DMS 273 treated with DMSO at 0.1 percent for 48 hours (cell line): ENCODE data around the gene ALOX15B.
"Not testable (repeated sequence)": the region's sequence is repeated elsewhere in the genome, so short reads cannot be mapped to it uniquely, and the experiment has no call there.

Source experiments
- DNase-seq: peaks from one replicate; lab custom pipeline; 2025; lab: John Stamatoyannopoulos, UW

The ALOX15B gene

DNA sequence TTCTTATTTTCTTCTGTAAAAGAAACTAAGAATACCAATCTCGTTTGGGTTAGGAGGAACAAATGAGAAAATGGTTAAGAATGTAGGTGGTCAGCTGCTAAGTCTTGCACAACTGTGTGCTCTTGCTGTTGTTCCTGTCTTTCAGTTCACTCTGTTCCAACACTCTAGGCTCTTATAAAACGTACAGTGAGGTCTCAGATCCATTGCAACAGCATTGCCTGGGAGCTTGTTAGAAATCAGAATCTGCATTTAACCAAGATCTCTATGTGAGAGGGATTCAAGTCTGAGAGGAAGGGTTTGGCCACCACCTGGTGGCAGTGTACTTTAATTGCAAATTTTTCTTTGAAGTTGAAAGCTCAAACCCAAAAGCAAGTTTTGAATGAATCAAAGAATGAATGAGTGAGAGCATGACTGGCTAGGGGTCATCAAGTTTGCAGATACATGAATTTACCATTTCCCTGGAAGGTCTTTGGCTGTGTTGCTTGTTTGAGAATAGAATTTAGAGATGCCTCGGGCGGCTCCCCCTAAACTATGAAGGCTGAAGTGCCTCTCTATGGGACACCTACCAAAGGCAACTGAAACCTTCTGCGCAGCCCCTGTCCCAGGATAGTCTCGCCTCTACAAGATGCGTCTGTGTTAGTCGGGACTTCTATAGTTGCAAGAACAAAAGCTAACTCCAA lies 2.5 kb downstream of the ALOX15B start:
- no peak for DNase-seq

DNA sequence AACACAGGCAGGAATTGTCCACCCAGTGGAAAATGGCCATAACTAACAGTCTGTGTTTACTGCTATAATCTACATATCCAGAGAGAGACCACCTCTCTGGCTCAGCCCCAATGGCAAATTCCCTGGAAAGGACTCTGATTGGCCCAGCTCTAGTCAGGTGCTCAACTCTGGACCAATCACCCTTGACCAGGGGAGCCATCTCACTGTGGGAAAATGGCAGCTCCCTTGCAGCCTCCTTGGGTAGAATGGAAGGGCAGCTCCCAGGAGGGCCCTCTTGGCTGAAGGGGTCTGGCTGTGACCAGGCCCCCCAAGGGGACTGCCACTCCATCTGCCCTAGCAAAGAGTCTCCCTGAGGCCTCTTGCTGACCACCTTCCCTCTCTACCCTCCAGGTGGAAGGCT lies 3.1 kb downstream of the ALOX15B start:
- DNase-seq = no peak

DNA sequence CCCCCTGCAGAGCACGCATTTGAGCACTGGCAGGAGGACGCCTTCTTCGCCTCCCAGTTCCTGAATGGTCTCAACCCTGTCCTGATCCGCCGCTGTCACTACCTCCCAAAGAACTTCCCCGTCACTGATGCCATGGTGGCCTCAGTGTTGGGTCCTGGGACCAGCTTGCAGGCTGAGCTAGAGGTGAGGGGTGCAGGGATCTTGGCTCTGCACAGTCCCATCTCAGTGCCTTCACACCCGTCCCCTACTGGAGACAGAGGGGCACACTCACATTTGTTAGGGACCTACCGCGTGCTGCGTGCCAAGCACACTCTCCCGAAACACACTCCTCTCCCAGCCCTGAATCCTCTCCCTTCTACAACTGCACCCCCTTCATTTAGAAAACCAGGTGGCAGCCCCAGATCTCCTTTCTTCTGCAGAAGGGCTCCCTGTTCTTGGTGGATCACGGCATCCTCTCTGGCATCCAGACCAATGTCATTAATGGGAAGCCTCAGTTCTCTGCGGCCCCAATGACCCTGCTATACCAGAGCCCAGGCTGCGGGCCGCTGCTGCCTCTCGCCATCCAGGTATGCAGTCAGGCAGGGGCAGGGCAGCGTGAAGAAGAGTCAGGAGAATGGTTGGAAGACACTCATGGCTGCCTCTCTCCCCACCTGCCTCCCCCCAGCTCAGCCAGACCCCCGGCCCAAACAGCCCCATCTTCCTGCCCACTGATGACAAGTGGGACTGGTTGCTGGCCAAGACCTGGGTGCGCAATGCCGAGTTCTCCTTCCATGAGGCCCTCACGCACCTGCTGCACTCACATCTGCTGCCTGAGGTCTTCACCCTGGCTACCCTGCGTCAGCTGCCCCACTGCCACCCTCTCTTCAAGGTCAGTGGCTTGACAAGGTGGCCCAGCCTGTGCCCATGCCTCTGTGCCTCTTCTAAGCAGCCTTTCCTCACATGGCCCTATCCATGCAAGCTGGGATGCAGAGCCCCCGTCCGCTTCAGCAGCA lies 6.3 kb downstream of the ALOX15B start:
- no peak for DNase-seq

DNA sequence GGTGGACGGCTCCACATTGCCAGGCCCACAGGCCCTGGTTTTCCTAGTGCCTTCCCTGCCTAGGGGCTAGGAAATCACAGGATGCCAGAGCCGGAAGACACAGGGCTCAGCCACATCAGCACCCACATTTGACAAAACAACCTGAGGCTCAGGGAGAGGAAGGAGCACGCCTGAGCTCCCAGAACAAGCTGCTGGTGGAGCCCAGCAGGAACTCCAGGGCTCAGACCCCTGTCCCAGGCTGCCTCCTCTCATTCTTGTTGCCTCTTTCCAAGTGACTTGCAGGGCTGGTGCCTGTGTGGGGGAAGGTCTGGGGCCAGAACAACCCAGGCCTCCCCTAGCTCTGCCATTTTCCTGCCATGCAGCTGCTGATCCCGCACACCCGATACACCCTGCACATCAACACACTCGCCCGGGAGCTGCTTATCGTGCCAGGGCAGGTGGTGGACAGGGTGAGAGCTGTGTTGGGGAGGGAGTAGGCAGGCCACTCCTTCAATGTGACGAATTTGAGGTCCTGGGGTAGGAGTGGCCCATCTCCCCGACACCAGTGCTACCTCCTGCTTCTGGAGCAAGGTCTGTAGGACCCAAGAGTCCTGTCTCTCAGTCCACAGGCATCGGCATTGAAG lies 7.6 kb downstream of the ALOX15B start:
- no peak for DNase-seq

DNA sequence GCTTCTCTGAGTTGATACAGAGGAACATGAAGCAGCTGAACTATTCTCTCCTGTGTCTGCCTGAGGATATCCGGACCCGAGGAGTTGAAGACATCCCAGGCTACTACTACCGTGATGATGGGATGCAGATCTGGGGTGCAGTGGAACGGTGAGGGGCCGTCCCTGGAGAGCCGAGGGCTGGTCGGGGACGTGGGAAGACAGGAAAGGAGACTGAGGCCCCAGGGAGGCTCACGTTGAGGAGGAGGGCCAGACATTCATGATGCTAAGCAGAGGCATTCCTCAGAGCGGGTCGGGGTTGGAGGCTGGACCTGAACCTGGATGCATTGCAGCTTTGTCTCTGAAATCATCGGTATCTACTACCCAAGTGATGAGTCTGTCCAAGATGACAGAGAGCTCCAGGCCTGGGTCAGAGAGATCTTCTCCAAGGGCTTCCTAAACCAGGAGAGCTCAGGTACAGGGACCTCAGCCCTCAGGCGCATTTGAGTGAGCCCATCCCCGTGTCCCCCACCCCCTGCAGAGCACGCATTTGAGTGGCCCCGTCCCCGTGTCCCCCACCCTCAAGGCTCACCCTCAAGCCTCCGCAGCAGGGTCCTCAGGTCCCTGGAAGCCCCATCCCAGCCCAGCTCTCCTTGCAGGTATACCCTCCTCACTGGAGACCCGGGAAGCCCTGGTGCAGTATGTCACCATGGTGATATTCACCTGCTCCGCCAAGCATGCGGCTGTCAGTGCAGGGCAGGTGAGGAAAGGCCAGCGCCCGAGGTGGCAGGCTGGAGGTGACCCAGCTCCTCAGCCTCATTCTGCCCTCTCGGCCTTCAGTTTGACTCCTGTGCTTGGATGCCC lies 8.3 kb downstream of the ALOX15B start:
- no peak for DNase-seq

DNA sequence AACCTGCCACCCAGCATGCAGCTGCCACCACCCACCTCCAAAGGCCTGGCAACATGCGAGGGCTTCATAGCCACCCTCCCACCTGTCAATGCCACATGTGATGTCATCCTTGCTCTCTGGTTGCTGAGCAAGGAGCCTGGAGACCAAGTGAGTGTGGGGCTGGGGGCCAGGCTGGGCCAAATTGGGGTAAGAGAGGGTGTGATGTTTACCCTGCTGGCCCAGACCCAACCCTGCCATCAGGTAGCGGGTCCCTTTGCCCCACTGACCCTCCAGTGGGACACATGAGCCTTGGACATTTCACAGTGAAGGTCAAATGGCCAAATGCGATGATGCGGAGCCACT lies 8.9 kb downstream of the ALOX15B start:
- no peak for DNase-seq

DNA sequence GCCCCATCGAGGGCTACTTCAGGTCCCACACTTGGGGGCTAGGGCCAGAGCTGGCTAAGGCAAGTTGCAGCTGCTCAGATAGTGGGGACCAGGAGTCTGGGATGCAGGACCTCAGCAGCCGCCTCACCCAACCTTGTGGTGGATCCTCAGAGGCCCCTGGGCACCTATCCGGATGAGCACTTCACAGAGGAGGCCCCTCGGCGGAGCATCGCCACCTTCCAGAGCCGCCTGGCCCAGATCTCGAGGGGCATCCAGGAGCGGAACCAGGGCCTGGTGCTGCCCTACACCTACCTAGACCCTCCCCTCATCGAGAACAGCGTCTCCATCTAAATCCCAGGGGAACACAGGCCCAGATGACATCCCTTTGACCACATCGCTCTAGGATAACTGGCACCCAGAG lies 9.4 kb downstream of the ALOX15B start:
- no peak for DNase-seq

DNA sequence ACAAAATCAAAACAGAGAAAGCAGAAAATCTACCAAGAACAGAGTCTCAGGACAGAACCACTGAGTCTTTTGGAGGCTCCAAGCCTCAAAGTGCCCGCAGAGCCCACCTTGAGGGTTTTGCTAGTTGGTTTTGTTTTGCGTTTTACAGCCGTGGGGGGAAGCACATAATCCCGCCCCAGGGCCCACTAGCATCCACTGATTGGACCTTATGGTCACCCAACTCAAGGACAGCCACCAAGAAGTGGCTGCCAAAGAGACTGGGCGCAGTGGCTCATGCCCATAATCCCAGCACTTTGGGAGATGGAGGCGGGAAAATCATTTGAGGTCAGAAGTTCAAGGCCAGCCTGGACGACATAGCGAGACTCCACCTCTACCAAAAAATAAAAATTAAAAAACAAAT lies 9.9 kb downstream of the ALOX15B start:
- DNase-seq = no peak

DNA sequence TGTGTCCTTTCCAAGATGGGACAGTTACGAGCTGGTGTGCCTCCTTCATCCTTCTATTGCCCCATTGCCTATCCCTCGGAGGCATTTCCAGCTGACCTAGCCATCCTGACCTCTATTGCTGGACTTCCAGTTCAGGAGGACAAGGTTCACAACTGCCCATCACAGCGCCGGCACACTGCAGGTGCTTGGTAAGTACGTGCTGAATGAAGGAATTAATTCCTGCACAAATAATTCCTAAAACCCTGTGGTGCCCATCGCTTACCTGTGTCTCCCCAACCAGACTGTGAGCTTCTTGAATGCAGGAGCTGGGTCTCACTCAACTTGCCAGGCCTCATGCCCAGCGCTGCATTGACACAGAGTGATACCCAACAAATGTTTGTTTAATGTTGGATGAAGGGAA lies 13.0 kb downstream of the ALOX15B start:
- no peak for DNase-seq

DNA sequence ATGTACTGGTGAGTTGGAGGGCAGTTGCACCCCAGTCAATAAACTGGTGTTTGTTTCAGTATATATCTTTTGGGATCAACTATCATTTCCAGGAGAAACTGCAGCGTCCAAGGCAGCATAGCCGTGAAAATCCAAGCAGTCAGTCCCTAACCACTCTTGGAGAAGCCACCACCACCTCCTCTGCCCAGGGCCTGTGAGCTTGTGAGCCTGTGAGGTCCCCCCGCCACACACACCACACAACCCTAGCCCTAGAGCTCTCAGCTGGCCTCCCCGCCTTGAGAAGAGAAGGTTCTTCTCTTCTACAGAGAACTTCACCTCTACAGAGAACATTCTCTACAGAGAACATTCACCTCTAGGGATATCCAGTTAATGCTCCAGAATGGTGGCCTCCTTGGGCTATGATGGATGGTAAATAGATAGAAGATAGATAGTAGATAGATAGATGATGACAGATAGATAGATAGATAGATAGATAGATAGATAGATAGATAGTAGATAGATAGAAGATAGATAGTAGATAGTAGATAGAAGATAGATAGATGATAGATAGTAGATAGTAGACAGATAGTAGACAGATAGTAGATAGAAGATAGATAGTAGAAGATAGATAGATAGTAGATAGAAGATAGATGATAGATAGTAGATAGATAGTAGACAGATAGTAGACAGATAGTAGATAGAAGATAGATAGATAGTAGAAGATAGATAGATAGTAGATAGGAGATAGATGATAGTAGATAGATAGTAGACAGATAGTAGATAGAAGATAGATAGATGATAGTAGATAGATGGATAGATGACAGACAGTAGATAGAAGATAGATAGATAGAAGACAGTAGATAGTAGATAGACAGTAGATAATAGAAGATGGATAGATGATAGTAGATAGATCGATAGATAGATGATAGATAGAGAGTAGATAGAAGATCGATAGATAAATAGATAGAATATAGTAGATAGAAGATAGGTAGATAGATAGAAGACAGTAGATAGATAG lies 13.7 kb downstream of the ALOX15B start:
- no peak for DNase-seq

DNA sequence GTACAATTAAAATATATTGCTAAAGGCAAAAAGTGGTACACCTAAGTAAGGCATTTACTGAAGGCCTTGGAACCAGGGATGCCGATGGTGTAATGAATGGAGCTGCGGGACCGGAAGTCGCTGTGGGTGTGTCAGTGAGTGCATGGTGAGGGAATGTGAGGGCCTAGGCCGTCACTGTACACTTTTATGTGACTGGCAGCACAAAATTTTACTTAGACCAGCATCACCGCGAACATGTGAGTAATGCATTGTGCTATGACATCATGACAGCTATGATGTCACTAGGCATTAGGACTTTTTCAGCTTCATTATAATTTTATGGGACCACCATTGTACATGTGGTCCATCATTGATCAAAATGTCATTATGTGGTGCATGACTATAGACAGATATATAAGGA lies 14.7 kb downstream of the ALOX15B start:
- no peak for DNase-seq

DNA sequence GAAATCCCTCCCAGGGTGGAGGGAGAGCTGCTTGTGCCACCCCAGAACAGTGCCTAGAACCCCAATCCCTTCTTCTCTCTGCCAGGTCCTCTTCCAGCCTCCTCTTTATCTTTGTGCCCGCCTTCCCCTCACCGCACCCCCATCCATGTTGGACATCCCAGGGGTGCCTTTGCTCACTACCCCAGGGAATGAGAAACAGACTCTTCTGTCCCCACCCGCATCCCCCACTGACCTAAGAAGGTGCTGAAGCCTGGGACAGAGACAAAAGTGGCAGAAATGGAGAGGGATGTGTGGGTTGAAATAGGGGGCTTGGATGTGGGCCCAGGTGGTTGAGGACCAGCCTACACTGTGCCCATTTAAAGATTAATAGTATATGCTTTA lies 17.0 kb downstream of the ALOX15B start:
- no peak for DNase-seq

DNA sequence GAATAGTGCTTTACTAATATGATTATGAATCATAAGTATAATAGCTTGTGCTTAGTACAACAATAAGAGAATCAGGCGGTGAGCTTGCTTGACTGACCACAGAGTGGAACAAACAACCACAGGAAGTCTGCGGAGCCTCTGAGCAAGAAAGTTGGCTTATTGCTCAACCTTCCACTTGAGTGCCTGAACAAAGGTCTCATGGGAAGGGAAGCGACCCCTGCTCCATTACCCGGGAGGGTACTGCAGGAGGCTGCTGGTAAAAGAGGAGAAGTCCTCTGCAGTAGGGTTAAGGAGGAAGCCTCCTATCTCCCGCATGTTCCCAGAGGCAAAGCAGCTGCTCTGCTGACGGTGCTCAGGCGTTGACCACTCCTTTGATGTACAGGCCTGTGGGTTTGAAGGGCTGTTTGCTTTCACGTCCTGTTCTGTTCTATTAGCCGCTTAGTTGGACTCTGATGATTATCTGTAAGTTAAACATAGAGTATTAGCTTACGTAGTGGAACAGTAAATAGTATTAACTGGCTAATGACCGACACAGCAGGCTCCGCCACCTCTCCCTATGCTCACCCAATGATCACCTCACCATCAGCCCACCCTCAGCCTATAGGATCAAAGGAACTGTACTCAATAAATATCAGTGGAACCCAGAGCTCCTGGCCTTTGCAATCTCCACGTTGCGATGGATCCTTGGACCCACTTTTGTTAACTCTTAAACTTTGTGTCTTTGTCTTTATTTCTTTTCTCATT lies 17.5 kb downstream of the ALOX15B start:
- DNase-seq = no peak

DNA sequence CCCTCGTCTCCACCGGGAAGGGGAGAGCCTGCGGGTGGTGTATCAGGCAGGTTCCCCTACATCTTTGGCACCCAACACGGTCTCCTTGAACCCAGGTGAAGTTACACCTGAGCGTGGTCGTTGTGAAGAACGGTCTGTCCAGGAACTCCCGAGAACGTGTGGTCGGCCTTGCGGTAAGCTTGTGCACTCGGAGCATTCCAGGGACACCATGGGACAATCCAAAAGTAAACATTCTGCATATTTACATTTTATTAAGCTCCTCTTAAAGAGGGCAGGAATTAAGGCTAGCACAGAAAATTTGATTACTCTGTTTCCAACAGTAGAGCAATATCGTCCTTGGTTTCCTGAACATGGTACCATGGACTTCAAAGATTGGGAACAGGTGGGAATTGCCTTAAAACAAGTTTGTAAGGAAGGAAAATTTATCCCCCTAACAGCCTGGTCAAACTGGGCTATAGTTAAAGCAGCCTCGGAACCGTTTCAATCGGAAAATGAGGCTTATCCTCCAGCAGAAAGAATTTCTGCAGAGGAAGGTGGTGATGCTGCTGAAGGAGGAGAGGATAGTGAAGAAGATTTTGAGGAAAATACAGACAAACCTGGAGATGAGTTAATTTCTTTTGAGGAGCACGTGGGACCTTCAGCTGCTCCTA lies 18.2 kb downstream of the ALOX15B start:
- DNase-seq = no peak

DNA sequence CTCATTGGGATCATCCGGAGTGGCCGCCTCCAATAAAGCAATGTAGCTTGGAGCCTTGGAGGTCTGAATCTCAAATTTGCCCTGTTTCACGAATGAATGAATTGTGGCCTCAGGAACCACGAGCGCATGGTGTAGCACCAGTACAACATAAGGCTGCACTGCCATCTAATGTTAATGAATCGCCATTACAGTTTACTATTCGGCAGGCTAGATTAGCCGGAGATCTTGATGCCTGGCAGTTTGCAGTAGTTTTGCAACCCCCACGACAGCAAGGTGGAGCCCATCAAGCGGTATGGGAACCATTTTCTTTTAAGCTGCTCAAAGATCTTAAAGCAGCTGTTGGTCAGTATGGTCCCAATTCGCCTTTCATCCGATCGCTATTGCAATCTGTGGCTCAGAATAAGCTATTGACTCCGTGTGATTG lies 18.8 kb downstream of the ALOX15B start:
- DNase-seq = peak; percentile 37

DNA sequence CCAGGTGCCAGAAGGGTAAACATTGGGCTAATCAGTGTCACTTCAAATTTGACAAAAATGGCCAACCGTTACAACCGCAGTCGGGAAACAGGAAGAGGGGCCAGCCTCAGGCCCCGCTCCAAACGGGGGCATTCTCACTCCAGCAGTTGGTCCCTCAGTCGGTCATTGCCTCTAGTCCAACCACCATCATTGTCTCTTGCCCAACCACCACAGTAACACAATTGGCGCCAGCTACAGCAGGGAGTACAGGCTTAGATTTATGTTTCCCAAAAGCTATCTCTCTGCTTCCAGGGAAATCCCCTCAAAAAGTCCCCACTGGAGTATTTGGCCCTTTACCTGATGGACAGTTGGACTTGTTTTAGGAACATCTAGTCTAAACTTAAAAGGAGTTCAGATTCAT lies 20.3 kb downstream of the ALOX15B start:
- no peak for DNase-seq

DNA sequence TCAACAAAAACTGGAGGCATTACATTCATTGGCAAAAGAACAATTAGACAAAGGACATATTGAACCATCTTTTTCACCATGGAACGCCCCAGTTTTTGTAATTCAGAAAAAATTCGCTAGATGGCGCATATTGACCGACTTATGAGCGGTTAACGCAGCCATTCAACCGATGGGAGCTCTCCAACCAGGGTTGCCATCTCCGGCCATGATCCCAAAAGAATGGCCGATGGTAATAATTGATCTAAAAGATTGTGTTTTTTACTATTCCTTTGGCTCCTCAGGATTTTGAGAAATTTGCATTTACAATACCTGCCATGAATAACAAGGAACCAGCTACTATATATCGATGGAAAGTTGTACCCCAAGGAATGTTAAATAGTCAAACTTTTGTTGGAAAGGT lies 21.4 kb downstream of the ALOX15B start:
- peak; percentile 12 for DNase-seq

DNA sequence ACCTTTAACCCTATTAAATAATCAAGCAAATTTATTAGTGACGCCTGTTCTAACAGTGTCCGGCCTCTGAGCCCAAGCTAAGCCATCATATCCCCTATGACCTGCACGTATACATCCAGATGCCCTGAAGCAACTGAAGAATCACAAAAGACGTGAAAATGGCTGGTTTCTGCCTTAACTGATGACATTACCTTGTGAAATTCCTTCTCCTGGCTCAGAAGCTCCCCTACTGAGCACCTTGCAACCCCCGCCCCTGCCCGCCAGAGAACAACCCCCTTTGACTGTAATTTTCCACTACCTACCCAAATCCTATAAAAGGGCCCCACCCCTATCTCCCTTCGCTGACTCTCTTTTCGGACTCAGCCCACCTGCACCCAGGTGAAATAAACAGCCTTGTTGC lies 23.0 kb downstream of the ALOX15B start:
- not testable (repeated sequence) for DNase-seq

DNA sequence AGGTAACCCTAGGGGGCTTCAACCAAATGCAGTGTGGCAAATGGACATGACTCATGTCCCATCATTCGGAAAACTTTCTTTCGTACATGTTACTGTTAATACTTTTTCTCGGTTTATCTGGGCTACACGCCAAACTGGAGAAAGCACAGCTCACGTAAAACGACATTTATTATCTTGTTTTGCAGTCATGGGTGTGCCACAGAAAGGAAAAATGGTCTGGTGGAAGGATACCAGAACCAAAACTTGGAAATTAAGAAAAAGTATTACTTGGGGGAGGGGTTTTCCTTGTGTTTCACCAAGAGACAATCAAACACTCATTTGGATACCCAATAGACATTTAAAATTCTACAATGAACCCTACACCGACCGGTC lies 23.6 kb downstream of the ALOX15B start:
- no peak for DNase-seq
